Calu3 (cell line): ENCODE data around the gene HIVEP3. TPM values are rescaled to one million over a fixed set of nuclear protein-coding genes. Genes with fewer than 3 reads are reported as not detected.

Experiments used
- BruUV-seq: library from RNA; stranded (reverse); fragments of 400-500 nt; replicated peaks from 2 replicates; lab custom pipeline; 2021; lab: Mats Ljungman, UMichigan
- CTCF ChIA-PET: fragments of 300-600 bp; sonication (Branson Sonifier 250); formaldehyde crosslinking; loops from one replicate; lab custom pipeline; 2022; ENCODE audit warnings: antibody characterized with exemption; lab: Charles Lee
- DNase-seq: peaks from one replicate; pipeline ENCODE4 v3.0.0; 2022
- H3K27ac Mint-ChIP-seq: one replicate; pipeline ENCODE4 v1.8.0; 2022; ENCODE audit warnings: mixed read lengths; ENCODE audit not compliant: unreplicated experiment
- H3K27me3 Mint-ChIP-seq: one replicate; pipeline ENCODE4 v1.8.0; 2022; ENCODE audit warnings: mixed read lengths; ENCODE audit not compliant: unreplicated experiment
- H3K36me3 Mint-ChIP-seq: one replicate; pipeline ENCODE4 v1.8.0; 2022; ENCODE audit warnings: mild to moderate bottlenecking, moderate library complexity, mixed read lengths; ENCODE audit not compliant: insufficient read depth, unreplicated experiment
- H3K4me1 Mint-ChIP-seq: one replicate; pipeline ENCODE4 v1.8.0; 2022; ENCODE audit warnings: mild to moderate bottlenecking, low read depth, mixed read lengths; ENCODE audit not compliant: unreplicated experiment
- H3K4me3 Mint-ChIP-seq: one replicate; pipeline ENCODE4 v1.8.0; 2022; ENCODE audit warnings: mild to moderate bottlenecking, low read depth, moderate library complexity, mixed read lengths; ENCODE audit not compliant: unreplicated experiment
- H3K9me3 Mint-ChIP-seq: one replicate; pipeline ENCODE4 v1.8.0; 2022; ENCODE audit warnings: low read depth, mixed read lengths; ENCODE audit not compliant: unreplicated experiment
- CTCF ChIP-seq: fragments of 200-600 bp; IDR thresholded peaks from one replicate; pipeline ENCODE4 v1.8.0; 2022; ENCODE audit warnings: antibody characterized with exemption; ENCODE audit not compliant: unreplicated experiment
- intact Hi-C: fragments of 100-400 bp; cut with micrococcal nuclease; formaldehyde crosslinking; loops from one replicate; pipeline ENCODE4 v1.10.0; 2022; ENCODE audit not compliant: unreplicated experiment
- total RNA-seq: library from RNA; stranded (reverse); gene quantifications from 2 replicates; pipeline ENCODE4 v1.2.3, GENCODE V29; 2022

HIVEP3 gene
- total RNA-seq, 1 experiment from 2014 or later = 9.0 TPM

GRCh38 chr1:41711581-41711980 lies 207.1 kb downstream of the HIVEP3 start:
- no peak overlapping the region for H3K27ac Mint-ChIP-seq
- peaks cover 4% of the 10 kb centered on the region for H3K36me3 Mint-ChIP-seq
- H3K27me3 Mint-ChIP-seq = peaks cover 35% of the 10 kb centered on the region
- H3K4me3 Mint-ChIP-seq = no peak overlapping the region
- CTCF ChIA-PET = no interaction called here
- TF ChIP-seq CTCF = no peak
- H3K9me3 Mint-ChIP-seq = no peaks in the 10 kb centered on the region
- peaks cover 8% of the 10 kb centered on the region for H3K4me1 Mint-ChIP-seq
- no peak for DNase-seq
- BruUV-seq = no TSS peak
- intact Hi-C loops = no loop called here

- Mint-ChIP-seq H3K4me1 (peaks cover 6% of the 10 kb centered on the region), H3K27me3 (peaks cover 35% of the 10 kb centered on the region), H3K4me3 (no peak overlapping the region), H3K27ac (no peak overlapping the region), H3K9me3 (no peaks in the 10 kb centered on the region), H3K36me3 (peaks cover 4% of the 10 kb centered on the region)
- CTCF ChIA-PET = no interaction called here
- no peak for TF ChIP-seq CTCF
- no TSS peak for BruUV-seq
- intact Hi-C loops = no loop called here
- no peak for DNase-seq
Measured at GRCh38 chr1:41710980-41711379, 207.7 kb downstream of the HIVEP3 start.

- Mint-ChIP-seq H3K4me3 (no peak overlapping the region), H3K36me3 (peaks cover 4% of the 10 kb centered on the region), H3K27me3 (peaks cover 43% of the 10 kb centered on the region), H3K9me3 (no peaks in the 10 kb centered on the region), H3K4me1 (no peaks in the 10 kb centered on the region), H3K27ac (no peak overlapping the region)
- no peak for DNase-seq
- TF ChIP-seq CTCF = no peak
- CTCF ChIA-PET = no interaction called here
- intact Hi-C loops = no loop called here
- BruUV-seq = no TSS peak
Measured at GRCh38 chr1:41709873-41710272, 208.8 kb downstream of the HIVEP3 start.

- no TSS peak for BruUV-seq
- no peak for DNase-seq
- Mint-ChIP-seq H3K9me3 (no peaks in the 10 kb centered on the region), H3K4me1 (no peaks in the 10 kb centered on the region), H3K4me3 (no peak overlapping the region), H3K27ac (no peak overlapping the region), H3K36me3 (peaks cover 4% of the 10 kb centered on the region), H3K27me3 (peaks cover 38% of the 10 kb centered on the region)
- intact Hi-C loops = no loop called here
- no peak for TF ChIP-seq CTCF
- CTCF ChIA-PET = no interaction called here
Measured at GRCh38 chr1:41709331-41709730, 209.4 kb downstream of the HIVEP3 start.
